HG03175 (cell line): ENCODE data around the gene FBL.
"Not testable (repeated sequence)": the region's sequence is repeated elsewhere in the genome, so short reads cannot be mapped to it uniquely, and the experiment has no call there.

Experiments
- ATAC-seq: cut with Tn5 transposase; IDR thresholded peaks from one replicate; pipeline ENCODE4 v1.9.1; 2021; ENCODE audit warnings: mild to moderate bottlenecking, moderate library complexity; ENCODE audit not compliant: unreplicated experiment

FBL gene

DNA sequence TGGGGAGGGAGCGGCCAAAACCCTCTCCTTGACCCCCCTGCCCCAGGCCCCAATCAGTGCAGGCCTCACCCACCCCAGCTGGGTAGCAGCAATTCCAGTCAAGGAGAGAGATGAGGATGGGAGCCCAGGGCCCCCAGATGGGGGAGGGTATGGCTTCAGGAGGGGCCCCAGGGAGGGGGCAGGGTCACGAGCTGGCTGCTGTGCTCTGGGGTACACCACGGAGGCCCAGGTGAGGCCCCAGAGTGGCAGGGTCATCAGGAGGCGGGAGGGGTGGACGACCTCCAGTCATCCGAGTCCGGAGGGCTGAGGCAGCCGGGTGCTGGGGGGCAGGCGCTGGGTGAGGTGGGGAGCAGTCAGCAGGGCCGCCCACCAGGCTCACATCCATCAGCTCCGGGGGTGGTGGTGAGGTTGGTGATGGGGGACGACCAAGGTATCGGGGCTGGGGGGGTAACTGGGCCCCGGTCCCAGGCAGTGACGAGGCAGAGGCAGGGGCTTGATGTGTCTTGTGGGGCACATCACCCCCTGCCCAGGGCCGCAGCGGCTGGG, 20.6 kb downstream of the FBL start:
- ATAC-seq, result no peak

DNA sequence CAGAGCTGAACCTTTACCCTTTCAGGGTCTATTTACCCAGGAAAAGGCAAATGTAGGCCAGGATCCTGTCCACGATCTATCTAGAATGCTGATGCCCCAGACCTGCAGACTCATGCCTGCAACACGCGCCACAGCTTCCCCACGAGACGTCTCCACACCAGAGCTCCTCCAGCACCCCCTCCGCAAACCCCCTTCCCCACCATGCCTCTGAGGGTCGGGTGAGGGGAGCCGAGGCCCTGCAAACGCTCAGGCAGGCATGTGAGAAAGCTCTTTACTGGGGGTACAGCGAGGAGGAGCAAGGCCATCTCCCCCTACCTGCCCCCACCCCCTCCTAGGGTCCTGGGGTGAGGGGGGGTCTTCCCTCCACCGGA, 21.1 kb downstream of the FBL start:
- ATAC-seq, result no peak

DNA sequence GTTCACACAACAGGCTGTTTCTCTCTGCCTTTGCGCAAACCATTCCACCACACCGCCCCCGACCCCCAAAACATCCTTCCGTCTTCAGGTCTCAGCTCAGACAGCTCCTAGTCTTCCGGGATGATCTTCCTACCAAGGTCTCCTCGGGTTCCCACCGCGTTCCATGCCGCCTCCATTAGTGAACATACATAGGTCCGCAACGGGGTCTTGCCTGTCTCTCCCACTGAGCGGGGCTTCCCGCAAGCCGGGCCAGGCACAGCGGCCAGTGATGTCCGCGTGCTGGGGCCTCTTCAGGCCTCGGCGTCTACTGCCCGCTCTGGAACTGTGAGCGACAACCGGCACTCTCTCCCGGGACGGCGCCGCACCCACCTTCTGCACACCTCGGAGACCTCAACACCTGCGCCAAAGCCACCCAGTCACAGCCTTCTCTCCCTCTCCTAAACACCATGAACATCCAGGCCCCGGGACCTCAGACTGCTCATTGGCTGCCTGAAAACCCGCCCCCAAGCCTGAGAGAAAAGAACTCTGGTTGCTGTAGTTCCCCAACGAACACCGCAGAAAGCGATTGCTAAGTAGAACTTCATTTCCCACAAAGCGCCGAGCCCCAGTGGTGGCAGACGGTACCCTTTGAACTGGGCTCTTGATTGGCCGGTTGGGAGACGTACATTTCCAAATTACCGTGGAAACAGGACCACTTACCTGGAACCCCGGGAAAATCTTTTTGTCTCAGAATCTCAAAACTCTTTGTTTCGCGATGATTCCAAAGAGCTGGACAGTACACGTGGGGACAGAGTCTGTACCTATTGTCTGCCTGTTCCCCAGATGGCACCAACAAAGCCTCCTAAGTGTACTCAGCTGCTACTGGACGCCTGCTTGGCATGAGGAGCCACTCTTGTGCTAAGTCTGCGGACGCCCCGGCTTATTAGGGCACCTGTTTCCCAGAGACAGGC, 21.8 kb downstream of the FBL start:
- peak; percentile 92 for ATAC-seq

DNA sequence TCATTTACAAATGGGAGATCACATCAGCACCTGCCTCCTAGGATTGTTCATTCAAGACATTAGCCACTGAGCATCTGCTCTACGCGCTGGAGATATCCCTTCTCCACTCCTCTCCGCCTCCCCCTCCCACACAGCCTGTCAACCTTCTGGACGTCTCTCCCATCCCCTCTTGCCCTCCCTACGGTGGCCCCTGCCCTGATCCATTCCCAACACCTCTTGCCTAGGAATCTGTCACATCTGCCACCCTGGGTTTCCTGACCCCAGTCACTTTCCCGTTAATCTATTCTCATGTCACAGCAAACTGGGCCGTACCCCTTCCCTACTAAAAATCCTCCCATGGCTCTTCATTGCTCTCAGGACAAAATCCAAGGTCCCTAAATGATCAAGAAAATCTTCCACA, 22.5 kb downstream of the FBL start:
- ATAC-seq, result no peak

DNA sequence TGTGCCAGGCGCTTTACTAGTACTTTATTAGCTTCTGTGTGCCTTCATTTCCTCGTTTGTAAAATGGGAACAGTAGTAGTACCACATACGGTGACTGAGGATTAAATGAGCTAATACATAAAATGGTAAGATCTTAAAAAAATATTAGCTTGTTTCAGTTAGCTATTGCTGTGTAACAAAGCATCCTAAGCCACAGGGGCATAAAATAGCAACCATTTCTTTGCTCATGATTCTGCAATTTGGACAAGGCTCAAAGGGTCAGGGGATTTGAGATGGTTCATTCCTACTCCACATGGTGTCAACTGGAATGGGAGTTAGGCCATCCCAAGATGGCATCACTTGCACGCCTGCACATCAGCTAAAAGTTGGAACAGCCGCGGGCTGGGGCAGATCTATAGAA, 25.5 kb downstream of the FBL start:
- no peak for ATAC-seq

DNA sequence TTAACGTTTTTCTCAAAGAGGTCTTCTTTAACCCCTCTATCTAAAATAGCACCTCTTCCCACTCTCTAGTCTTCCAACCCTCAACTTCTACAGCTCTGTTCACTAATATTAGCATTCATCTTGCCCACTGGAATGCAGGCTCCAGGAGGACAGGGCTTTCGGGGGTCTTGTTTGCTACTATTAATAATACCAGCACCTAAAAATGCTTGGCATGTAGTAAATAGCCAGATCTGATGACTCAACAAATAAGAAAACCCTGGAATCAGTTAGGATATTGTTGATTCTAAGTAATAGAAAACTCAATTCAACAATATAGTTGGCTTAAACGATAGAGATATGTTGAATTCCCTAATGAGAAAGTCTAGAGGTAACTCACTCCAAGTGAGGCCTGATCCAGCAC, 26.4 kb downstream of the FBL start:
- no peak for ATAC-seq

DNA sequence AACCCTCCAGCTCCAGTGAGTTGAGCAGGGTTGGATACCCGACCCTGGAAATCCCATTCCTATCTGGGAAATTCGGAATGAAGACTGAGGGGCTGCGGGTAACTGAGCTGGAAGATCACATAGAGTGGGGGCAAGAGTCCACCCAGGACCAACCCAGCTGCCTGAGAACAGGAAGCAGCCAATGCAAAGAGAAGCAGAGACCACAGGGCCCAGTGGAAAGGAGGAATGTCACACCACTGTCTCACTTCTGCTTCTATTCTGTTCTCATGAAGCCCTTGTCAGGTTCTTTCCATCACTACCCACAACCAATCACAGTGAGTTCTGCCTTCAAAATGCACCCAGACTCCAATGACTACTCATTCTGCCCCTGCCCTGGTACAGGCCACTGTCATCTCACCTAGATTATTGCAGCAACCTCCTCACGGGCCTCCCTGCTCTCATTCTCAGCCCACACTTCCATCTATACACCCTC, 27.5 kb downstream of the FBL start:
- peak; percentile 85 for ATAC-seq

DNA sequence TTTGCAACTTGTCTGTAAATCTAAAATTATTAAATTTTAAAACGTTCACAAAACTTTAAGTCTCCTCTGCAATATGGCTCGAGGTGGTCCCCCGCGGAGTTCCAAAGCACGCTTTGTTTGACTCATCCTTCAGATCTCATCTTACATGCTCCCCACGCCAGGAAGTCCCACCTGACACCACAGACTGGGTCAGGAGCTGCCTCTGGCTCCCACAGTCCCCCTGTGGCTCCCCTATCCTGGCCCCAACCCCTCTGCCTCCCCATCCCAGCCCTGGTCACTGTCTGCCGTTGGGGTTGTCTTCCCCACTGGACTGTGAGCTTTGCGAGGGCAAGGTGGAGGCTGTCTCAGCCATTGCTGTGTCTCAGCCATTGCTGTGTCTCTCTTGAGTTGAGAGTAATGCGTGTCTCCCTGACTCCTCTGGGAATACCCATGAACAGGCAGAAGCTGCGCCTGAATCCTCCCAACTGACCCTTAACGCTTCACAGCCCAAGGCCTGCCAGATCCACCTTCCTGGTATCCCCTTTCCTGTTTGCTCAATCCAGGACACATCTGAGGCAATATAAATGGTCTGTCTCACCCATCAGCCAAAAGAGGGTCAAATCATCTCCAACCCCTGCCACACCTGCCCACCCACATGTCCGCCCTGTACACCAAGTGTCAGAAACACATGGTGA, 28.2 kb downstream of the FBL start:
- no peak for ATAC-seq

DNA sequence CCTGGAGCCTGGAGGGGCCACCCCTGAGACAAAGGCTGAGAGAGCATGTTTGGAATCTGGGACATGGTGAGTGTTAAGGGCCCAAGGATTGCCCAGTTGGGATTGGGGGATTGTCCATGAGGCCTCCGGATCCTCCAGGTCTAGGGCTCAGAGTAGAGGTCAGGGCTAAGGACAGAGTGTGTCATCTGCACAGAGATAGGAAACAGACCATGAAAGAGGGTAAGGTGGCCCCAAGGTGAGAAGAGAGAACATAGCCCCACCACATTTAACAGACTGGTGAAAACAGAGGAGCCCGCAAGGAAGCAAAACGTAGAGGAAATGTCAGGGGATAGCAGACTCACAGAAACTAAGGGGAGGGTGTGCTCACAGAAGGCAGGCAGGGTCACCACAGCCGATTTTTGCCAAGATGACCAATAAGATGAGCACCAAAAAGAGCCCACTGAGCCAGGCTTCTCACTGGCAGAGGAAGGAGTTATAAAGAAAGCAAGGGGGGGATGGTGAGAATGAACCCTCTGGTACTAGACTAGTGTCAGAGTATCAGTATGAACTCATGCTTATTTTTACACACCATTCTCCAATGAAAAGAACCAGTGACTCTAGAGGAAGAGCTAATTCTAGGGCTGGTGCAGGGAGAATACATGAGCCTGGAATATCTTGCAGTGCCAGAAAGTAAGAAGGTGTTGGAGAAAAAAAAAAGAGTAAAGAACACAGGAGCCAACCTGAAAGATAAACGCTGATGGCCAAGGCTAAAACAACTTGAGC, 29.7 kb downstream of the FBL start:
- no peak for ATAC-seq

DNA sequence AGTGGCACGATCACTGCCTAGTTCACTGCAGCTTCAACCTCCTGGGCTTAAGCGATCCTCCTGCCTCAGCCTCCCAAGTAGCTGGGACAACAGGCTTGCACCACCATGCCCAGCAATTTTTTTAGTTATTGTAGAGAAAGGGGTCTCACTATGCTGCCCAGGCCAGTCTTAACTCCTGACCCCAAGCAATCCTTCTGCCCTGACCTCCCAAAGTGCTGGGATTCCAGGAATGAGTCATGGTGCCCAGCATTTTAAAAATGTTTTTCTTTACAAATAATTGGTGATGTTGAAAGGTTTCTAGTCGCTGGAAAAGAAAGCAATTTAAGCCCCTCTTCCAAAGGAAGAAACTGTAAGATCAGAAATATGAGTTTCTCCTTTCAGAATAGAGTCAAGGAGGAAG, 31.6 kb downstream of the FBL start:
- no peak for ATAC-seq

DNA sequence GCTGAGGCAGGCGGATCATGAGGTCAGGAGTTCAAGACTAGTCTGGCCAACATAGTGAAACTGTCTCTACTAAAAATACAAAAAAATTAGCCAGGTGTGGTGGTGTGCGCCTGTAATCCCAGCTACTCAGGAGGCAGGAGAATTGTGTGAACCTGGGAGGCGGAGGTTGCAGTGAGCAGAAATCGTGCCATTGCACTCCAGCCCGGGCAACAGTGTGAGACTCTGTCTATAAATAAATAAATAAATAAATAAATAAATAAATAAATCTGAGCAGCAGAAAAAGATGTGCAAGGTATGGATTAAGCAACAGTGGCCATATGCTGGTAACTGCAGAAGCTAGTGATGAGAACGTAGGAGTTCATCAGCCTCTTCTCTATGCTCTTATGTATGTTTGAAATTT, 32.1 kb downstream of the FBL start:
- ATAC-seq, result not testable (repeated sequence)

DNA sequence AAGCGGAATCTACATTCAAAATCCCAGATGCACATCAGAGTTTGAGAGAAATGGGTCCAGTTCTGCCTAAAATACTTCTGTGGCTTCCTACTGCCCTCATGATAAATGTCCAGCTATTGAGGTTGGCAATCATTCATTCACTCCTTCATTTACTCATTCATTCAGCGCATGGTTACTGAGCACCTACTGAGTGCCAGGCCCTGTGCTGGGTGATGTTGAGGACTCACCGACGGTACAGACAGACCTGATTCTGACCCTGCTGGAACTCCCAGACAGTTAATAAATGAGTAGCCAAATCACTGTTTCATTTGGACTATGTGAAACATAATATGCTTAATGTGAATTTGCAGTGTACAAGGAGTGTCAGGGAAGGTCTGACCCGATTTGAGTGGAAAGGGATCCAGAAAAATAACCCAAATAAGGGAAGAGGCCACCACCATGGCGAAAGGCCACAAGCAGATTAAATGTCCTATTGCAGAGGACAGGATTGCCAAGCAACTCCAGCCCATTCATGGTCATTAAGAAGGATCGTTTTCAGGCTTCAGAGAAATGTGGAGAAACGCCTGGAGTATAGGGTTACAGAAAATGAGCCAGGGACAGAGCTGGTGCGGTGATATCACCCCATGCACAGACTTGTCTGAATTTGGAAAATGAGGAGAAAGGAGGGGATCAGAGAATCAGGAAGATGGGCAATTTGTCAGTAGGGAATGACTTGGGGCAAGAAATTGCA, 32.8 kb downstream of the FBL start:
- no peak for ATAC-seq

DNA sequence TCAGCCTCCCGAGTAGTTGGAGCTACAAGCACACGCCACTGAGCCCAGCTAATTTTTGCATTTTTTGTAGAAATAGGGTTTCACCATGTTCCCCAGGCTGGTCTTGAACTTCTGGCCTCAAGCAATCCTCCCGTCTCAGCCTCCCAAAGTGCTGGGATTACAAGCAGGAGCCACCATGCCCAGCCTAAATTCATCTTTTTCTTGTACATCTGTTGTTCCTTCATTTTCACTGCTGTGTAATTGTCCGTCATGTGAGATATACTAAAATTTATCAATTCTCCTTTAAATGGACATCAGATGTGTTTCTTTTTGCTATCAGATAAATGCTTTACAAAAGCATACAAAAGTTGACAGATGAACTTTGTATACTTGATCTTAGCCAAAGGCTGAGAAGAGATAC, 35.1 kb downstream of the FBL start:
- no peak for ATAC-seq

DNA sequence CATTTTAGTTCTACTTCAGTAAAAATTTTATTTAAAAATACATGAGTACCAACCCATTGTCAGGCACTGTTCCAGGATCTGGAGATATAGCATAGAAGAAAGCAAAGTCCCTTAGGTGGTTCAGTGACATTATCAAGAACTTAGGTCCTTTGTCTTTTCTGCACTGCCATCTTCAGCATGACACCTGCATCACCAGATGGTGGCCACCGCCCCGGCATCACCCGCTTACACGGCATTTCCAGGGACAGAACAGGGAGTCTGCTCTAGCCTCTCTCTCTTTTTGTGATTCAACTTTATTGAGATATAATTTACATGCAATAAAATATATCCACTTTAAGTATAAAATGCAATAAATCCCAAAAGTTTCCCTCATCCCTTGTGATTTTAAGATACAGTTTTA, 35.8 kb downstream of the FBL start:
- no peak for ATAC-seq

DNA sequence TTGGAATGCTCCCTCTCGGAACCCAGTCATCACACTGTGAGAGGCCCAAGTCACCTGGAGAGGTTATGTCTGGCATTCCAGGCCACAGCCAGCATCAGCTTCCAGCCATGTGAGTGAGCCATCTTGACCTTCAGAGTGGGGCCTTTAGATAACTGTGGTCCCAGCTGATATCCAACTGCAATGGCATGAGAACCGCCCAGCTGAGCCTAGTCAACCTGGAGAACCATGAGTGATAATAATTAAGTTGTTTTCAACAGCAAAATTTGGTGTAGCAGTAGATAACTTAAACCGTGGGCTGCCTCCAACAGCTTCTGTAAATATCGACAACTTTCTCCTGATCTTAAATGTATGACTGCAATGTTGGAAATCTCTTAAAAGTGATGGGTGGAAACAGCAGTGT, 36.8 kb downstream of the FBL start:
- ATAC-seq, result no peak

DNA sequence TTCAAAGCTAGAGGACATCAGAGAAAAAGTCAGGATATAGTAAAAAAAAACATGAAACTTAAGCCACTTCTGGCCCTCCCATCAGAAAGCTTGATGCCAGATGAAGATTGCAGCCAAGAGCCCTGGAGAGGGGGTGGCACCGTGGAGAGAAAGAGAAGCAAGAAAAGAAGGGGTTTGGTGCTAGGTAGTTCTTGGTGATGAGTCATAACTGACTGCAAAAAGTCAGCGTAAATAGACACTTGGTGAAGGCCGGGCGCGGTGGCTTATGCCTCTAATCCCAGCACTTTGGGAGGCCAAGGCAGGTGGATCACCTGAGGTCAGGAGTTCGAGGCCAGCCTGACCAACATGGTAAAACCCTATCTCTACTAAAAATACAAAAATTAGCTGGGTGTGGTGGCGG, 37.5 kb downstream of the FBL start:
- ATAC-seq, result not testable (repeated sequence)

DNA sequence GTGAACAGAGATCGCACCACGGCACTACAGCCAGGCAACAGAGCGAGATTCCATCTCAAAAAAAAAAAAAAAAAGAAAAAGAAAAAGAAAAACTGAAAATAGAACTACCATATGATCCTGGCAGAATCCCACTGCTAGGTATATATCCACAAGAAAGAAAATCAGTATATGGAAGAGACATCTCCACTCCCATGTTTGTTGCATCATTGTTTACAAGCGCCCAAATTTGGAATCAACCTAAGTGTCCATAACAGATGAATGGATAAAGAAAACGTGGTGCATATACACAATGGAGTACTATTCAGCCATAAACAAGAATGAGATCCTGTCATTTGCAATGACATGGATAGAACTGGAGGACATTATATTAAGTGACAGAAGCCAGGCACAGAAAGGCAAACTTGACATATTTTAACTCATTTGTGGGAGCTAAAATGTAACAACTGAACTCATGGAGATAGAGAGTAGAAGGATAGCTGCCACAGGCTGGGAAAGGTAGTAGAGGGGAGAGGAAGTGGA, 38.3 kb downstream of the FBL start:
- ATAC-seq, result no peak

DNA sequence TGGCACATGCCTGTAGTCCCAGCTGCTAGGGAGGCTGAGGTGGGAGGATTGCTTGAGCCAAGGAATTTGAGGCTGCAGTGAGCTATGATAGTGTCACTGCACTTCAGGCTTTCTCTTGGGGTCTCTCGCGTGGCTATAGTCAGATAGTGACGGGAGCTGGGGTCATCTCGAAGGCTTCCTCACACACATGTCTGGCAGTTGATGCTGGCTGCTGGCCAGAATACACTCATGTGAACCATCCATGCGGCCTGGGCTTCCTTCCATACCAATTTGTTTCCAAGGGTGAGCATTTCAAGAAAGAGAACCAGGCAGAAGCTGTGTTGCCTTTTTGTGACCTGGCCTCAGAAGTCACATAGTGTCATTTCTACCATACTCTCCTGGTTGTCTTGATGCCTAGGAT, 41.1 kb downstream of the FBL start:
- no peak for ATAC-seq

DNA sequence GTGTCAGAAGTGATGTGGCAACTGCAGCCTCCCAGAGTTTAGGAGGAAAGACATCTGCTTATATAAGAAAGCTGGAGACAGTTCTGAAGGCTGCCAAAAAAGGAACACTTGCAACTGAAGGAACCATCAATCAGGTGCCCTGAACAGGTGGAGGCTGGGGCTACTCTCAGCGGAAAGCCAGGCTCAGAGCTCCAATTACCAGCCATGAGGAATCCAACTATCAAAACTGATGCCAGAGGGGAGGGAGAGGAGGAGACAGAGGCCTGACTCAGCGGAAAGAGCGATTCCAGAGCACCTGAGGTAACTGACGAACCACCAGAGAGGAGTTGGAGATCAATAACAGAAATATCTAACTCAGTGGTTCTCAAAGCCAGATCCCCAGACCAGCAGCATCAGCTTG, 43.2 kb downstream of the FBL start:
- ATAC-seq, result no peak

DNA sequence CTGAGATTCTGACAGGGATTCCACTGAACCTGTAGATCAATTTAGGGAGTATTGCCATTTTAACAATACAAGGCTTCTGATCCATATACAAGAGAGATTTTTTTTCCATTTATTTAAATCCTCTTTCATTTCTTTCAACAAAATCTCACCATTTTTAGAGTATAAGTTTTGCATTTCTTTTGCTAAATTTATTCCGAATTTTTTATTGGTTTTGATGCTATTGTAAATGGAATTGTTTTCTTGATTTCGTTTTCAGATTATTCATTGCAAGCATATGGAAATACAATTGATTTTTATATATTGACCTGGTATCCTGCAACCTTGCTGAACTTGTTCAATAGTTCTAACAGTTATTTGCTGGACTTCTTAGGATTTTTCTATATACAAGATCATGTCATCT, 49.1 kb downstream of the FBL start:
- no peak for ATAC-seq
